ENCODE results near the gene ZNF181.

- no peak for TF ChIP-seq PAX5 (IDR thresholded peaks at IDR 0.05; ENCODE audit: insufficient read depth, low read length, severe bottlenecking)
- TF ChIP-seq POLR2A (IDR thresholded peaks at IDR 0.05; ENCODE audit: low read depth, low read length), result no peak
- no peak for TF ChIP-seq SPI1 (IDR thresholded peaks at IDR 0.05; ENCODE audit: low read depth, low read length)
These were observed 737 bp upstream of the ZNF181 start for GRCh38 chr19:34733266-34733745.

Data from GM12891 (cell line).